ENCODE measurements around the gene FBXO48. TPM values are rescaled to one million over a fixed set of nuclear protein-coding genes. Genes with fewer than 3 reads are reported as not detected.
A peak's percentile ranks its signal among the peaks of the same experiment; 100 is the strongest.

Gene FBXO48
- total RNA-seq, 6 experiments from 2014 or later: 0.82 to 1.5 (median 1.2) TPM

DNA sequence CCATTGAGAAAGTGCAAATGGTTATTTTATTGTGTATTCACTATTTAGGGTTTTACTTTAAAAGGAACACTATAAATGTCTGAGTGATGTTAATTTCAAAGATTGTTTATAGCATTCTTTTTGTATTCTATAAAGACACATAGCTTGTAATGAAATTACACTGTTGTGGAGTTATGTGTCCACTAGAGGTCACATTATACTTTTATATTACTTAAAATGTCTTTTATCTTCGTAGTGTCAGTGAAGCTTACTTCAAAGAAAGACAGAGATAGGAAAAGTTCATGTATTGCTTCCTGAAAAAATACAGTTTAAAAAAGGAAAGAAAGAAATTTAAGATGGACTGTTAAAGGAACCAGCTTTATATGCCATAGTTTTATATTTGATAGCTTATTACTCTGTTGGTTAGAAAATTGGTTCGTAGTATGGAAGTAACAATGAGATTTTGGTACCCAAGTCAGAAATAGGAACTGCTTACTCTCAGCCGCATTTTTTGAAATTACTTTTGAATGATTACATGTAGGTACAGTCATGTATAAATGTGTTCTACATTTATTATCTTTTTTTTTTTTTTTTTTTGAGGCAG lies 20.8 kb upstream of the FBXO48 start:
- DNase-seq (no peak), ATAC-seq (peak; percentile 67 to 78 (median 74))
- H3K4me1 ChIP-seq: peaks cover 0 to 28% (median 6%) of the 10 kb centered on the region in 4 donors
- H3K27ac ChIP-seq: peak overlapping the region in 1 of 3 donors; percentile 38
- 25% methylated on average over 3 of the region's 3 CpGs for WGBS (ENCODE audit: insufficient coverage, low coverage, low lambda C conversion rate, missing lambda C conversion rate)
- H3K36me3 ChIP-seq: no peaks in the 10 kb centered on the region
- H3K4me3 ChIP-seq: no peak overlapping the region
- TF ChIP-seq POLR2A (IDR thresholded peaks at IDR 0.05): no peak
- TF ChIP-seq, protein P1, sequence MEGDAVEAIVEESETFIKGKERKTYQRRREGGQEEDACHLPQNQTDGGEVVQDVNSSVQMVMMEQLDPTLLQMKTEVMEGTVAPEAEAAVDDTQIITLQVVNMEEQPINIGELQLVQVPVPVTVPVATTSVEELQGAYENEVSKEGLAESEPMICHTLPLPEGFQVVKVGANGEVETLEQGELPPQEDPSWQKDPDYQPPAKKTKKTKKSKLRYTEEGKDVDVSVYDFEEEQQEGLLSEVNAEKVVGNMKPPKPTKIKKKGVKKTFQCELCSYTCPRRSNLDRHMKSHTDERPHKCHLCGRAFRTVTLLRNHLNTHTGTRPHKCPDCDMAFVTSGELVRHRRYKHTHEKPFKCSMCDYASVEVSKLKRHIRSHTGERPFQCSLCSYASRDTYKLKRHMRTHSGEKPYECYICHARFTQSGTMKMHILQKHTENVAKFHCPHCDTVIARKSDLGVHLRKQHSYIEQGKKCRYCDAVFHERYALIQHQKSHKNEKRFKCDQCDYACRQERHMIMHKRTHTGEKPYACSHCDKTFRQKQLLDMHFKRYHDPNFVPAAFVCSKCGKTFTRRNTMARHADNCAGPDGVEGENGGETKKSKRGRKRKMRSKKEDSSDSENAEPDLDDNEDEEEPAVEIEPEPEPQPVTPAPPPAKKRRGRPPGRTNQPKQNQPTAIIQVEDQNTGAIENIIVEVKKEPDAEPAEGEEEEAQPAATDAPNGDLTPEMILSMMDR (IDR thresholded peaks at IDR 0.05): peak; percentile 61 to 72 (median 63)
- no peaks in the 10 kb centered on the region for H3K9me3 ChIP-seq
- no peaks in the 10 kb centered on the region for H3K27me3 ChIP-seq
- intact Hi-C loops (cut with DNase I): loop anchor here in 1 of 2 donors (10.0 kb wide), 2 partner anchors 157 to 427 kb away; partner anchors contain the start of gene PROKR1

DNA sequence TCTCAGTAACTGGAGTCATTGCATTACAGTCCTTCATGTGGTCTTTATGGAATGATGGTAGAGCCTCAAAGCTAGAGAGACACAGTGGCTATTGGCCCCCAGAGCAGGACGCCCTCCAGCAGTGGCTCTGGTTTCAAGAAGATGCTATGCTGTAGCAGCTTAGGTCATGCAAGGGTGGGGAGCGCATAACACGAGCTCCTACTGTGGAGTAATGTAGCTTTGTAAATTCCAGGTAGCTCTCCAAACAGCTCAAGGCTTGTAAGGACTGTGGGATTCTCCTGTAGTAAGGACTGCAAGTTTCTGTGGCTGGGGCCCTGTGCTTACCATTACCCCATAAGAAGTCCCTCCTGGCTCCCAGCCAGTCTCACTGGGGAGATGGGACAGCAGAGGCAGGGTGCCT lies 15.9 kb upstream of the FBXO48 start:
- no peak for DNase-seq
- WGBS (ENCODE audit: insufficient coverage, low coverage, low lambda C conversion rate, missing lambda C conversion rate): 100% methylated on average over 2 of the region's 3 CpGs
- TF ChIP-seq, protein P1 (IDR thresholded peaks at IDR 0.05): no peak
- TF ChIP-seq POLR2A (IDR thresholded peaks at IDR 0.05): no peak
- Histone ChIP-seq H3K27ac (no peak overlapping the region), H3K4me1 (peaks cover 0 to 2% (median under 1%) of the 10 kb centered on the region in 4 donors), H3K27me3 (no peaks in the 10 kb centered on the region), H3K4me3 (no peak overlapping the region), H3K36me3 (no peaks in the 10 kb centered on the region), H3K9me3 (no peaks in the 10 kb centered on the region)
- intact Hi-C loops (cut with DNase I): loop anchor here in 1 of 2 donors (10.0 kb wide), 2 partner anchors 162 to 432 kb away; partner anchors contain the start of gene PROKR1
- no peak for ATAC-seq

DNA sequence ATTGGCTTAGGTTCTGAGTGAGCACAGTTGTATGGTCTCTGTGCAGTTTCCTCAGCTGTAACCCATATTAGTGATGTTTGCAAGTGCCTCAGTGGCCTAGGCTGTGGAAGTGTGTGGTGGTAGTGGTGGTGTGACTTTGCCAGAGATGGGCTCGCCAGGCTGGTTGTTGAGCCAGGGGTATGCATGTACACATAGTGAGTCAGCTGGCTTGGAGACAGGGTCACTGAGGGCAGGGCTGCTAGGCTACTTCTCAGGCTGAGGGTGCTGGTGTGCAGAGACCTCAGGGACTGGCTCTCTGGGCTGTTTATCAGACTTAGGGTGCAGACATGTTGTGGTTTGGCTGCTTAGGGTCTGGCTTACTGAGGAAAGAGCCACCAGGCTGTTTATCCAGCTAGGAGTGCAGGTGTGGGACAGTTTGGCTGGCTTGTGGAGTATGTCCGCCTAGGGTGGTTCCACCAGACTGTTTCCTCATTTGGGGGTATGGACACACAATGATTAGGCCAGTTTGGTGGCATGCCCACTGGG lies 15.3 kb upstream of the FBXO48 start:
- Histone ChIP-seq H3K36me3 (no peaks in the 10 kb centered on the region), H3K9me3 (no peaks in the 10 kb centered on the region), H3K27me3 (no peaks in the 10 kb centered on the region), H3K4me3 (no peak overlapping the region), H3K27ac (no peak overlapping the region), H3K4me1 (no peaks in the 10 kb centered on the region)
- ATAC-seq (peak in 1 of 4 donors; percentile 22), DNase-seq (no peak)
- WGBS (ENCODE audit: insufficient coverage, low coverage, low lambda C conversion rate, missing lambda C conversion rate): no CpG with 5 or more reads among the region's 2 CpGs
- intact Hi-C loops (cut with DNase I): loop anchor here in 1 of 2 donors (10.0 kb wide), 2 partner anchors 162 to 432 kb away; partner anchors contain the start of gene PROKR1
- TF ChIP-seq, protein P1 (IDR thresholded peaks at IDR 0.05): no peak
- TF ChIP-seq POLR2A (IDR thresholded peaks at IDR 0.05): no peak

DNA sequence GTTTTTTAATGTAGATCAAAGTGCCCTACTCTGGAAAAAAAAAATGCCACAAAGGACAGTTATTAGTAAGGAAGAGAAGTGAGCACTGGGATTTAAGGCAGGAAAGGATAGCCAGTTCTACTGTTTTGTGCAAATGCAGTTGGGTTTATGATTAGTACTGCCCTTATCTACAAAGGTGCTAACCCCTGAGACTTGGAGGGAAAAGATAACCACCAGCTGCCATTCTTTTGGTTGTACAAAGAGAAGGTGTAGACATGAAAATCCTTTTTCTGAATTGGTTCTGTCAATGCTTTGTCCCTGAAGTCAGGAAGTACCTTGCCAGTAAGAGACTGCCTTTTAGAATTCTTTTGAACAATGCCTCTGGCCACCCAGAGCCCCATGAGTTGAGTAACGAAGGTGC lies 11.6 kb upstream of the FBXO48 start:
- no peak for TF ChIP-seq POLR2A (IDR thresholded peaks at IDR 0.05)
- TF ChIP-seq, protein P1 (IDR thresholded peaks at IDR 0.05): no peak
- no peaks in the 10 kb centered on the region for H3K36me3 ChIP-seq
- H3K27ac ChIP-seq: no peak overlapping the region
- no peaks in the 10 kb centered on the region for H3K27me3 ChIP-seq
- ATAC-seq: no peak
- intact Hi-C loops (cut with DNase I): no loop called here
- 90% methylated on average over 1 of the region's 1 CpG for WGBS (ENCODE audit: insufficient coverage, low coverage, low lambda C conversion rate, missing lambda C conversion rate)
- no peaks in the 10 kb centered on the region for H3K4me1 ChIP-seq
- DNase-seq: no peak
- no peaks in the 10 kb centered on the region for H3K9me3 ChIP-seq
- no peak overlapping the region for H3K4me3 ChIP-seq

Measured in right lobe of liver (tissue), 6 donors.